Natural killer cell (primary cell): ENCODE measurements around the gene CYP2C8. TPM values are rescaled to one million over a fixed set of nuclear protein-coding genes. Genes with fewer than 3 reads are reported as not detected.

Experiments
- ATAC-seq, 3 donors: fragments of 150-1000 bp in 2 of 3; fragments of 200-7000 bp in 1 of 3; cut with Tn5 transposase; 1 replicate in 1 of 3; 2 replicates in 2 of 3; pipeline ENCODE4 v1.10.0; 2021; ENCODE audit warnings: mild to moderate bottlenecking in 2 of 3, moderate library complexity in 2 of 3
- DNase-seq, 2 donors: peaks; one replicate each; pipeline versions ENCODE4 v3.0.0 to v3.0.0-alpha.2; 2013 to 2021; ENCODE audit warnings: mixed read lengths in 1 of 2
- H3K27ac ChIP-seq: one replicate; pipeline ENCODE4 v1.5.1; 2013; ENCODE audit warnings: mild to moderate bottlenecking, low read length
- H3K27me3 ChIP-seq: one replicate; pipeline ENCODE4 v1.6.1; 2013; ENCODE audit warnings: low read length; ENCODE audit not compliant: control insufficient read depth, insufficient read depth
- H3K36me3 ChIP-seq: one replicate; pipeline ENCODE4 v1.6.1; 2013; ENCODE audit warnings: low read length; ENCODE audit not compliant: control insufficient read depth, insufficient read depth
- H3K4me1 ChIP-seq: one replicate; pipeline ENCODE4 v1.6.1; 2013; ENCODE audit warnings: low read length; ENCODE audit not compliant: control insufficient read depth, insufficient read depth
- H3K4me3 ChIP-seq: one replicate; pipeline ENCODE4 v1.5.1; 2013; ENCODE audit warnings: low read length
- H3K9me3 ChIP-seq: one replicate; pipeline ENCODE4 v1.6.1; 2013; ENCODE audit warnings: low read length; ENCODE audit not compliant: control insufficient read depth, insufficient read depth
- H3K27ac Mint-ChIP-seq, 2 donors: one replicate each; pipeline ENCODE4 v1.8.0; 2022; ENCODE audit warnings: mild to moderate bottlenecking in 2 of 2, mixed read lengths in 2 of 2, moderate library complexity in 1 of 2
- H3K27me3 Mint-ChIP-seq, 2 donors: one replicate each; pipeline ENCODE4 v1.8.0; 2022; ENCODE audit warnings: low read depth in 2 of 2, mixed read lengths in 2 of 2
- H3K36me3 Mint-ChIP-seq: one replicate; pipeline ENCODE4 v1.8.0; 2022; ENCODE audit warnings: mixed read lengths
- H3K4me1 Mint-ChIP-seq, 2 donors: one replicate each; pipeline ENCODE4 v1.8.0; 2022; ENCODE audit warnings: mixed read lengths in 2 of 2
- H3K4me3 Mint-ChIP-seq: one replicate; pipeline ENCODE4 v1.8.0; 2022; ENCODE audit warnings: mild to moderate bottlenecking, moderate library complexity, mixed read lengths
- H3K9me3 Mint-ChIP-seq, 2 donors: one replicate each; pipeline ENCODE4 v1.8.0; 2022; ENCODE audit warnings: mixed read lengths in 2 of 2
- WGBS: methylation state at CpG from one replicate; pipeline ENCODE4 v1.1.7; 2013; ENCODE audit warnings: missing lambda C conversion rate; ENCODE audit not compliant: insufficient coverage; 5-methylcytosine and 5-hydroxymethylcytosine counted together
- intact Hi-C: fragments of 100-400 bp; cut with micrococcal nuclease; formaldehyde crosslinking; loops from one replicate; pipeline ENCODE4 v1.14.2; 2022
- total RNA-seq, 4 donors: library from RNA; stranded (reverse); fragments of 120-200 nt in 1 of 4; gene quantifications; one replicate each; pipeline versions ENCODE4 v1.2.3 to v1.2.4, GENCODE V29; 2013 to 2022
- TF ChIP-seq, protein P1 (sequence below): fragments of 200-600 bp; IDR thresholded peaks from one replicate; pipeline ENCODE4 v1.8.0; 2022; ENCODE audit warnings: antibody characterized with exemption

CYP2C8 gene
- total RNA-seq, 3 donors from 2014 or later (not counting 1 experiment from before 2014, with no cell fraction given) = 0.23 to 0.49 (median 0.45) TPM

GRCh38 chr10:94991243-94991888, 77.9 kb downstream of the CYP2C8 start:
- 100% methylated on average over 1 of the region's 1 CpG for WGBS

DNA sequence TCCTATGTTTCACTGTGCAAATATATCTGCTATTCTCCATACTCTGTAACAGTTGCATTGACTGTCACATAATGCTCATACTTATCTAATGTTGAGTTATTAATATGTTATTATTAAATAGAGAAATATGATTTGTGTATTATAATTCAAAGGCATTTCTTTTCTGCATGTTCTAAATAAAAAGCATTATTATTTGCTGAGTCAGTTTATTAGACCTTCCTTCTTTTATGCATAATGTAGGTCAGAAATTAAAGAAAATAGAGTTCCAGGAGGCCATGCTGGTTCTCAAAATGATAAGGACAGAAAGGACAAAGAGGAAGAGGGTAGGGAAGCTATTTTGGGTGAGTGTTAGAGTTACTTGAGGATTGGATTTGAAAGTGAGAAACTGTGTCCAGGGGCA, 80.1 kb downstream of the CYP2C8 start:
- no peak for ATAC-seq
- Mint-ChIP-seq H3K36me3 (no peaks in the 10 kb centered on the region), H3K27ac (no peak overlapping the region)

More at GRCh38 chr10:94991243-94991888, 77.9 kb downstream of the CYP2C8 start:
- Histone ChIP-seq H3K27me3 (no peaks in the 10 kb centered on the region), H3K4me1 (no peaks in the 10 kb centered on the region), H3K9me3 (no peaks in the 10 kb centered on the region), H3K27ac (no peak overlapping the region), H3K36me3 (no peaks in the 10 kb centered on the region), H3K4me3 (no peak overlapping the region)
- Mint-ChIP-seq H3K36me3 (no peaks in the 10 kb centered on the region), H3K4me1 (no peaks in the 10 kb centered on the region), H3K9me3 (peaks cover 16 to 19% of the 10 kb centered on the region in 2 donors), H3K27me3 (no peaks in the 10 kb centered on the region), H3K4me3 (no peak overlapping the region), H3K27ac (no peak overlapping the region)
- TF ChIP-seq, protein P1, sequence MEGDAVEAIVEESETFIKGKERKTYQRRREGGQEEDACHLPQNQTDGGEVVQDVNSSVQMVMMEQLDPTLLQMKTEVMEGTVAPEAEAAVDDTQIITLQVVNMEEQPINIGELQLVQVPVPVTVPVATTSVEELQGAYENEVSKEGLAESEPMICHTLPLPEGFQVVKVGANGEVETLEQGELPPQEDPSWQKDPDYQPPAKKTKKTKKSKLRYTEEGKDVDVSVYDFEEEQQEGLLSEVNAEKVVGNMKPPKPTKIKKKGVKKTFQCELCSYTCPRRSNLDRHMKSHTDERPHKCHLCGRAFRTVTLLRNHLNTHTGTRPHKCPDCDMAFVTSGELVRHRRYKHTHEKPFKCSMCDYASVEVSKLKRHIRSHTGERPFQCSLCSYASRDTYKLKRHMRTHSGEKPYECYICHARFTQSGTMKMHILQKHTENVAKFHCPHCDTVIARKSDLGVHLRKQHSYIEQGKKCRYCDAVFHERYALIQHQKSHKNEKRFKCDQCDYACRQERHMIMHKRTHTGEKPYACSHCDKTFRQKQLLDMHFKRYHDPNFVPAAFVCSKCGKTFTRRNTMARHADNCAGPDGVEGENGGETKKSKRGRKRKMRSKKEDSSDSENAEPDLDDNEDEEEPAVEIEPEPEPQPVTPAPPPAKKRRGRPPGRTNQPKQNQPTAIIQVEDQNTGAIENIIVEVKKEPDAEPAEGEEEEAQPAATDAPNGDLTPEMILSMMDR = no peak
- no peak for DNase-seq
- intact Hi-C loops = no loop called here
- ATAC-seq = no peak

More for the DNA sequence above, 80.1 kb downstream of the CYP2C8 start:
- Mint-ChIP-seq H3K27me3 (no peaks in the 10 kb centered on the region), H3K4me3 (no peak overlapping the region), H3K9me3 (peaks cover 17 to 23% of the 10 kb centered on the region in 2 donors), H3K4me1 (no peaks in the 10 kb centered on the region)
- Histone ChIP-seq H3K27ac (no peak overlapping the region), H3K9me3 (no peaks in the 10 kb centered on the region), H3K36me3 (no peaks in the 10 kb centered on the region), H3K4me1 (no peaks in the 10 kb centered on the region), H3K27me3 (no peaks in the 10 kb centered on the region), H3K4me3 (no peak overlapping the region)
- TF ChIP-seq, protein P1 = no peak
- DNase-seq = no peak
- intact Hi-C loops = no loop called here

Other genes starting within 250 kb of the CYP2C8 start
- not detected for gene CYP2C9, start 130.8 kb downstream of the CYP2C8 start, total RNA-seq
- gene ACSM6, start 124.7 kb upstream of the CYP2C8 start, total RNA-seq = not detected
- gene PDLIM1, start 221.5 kb upstream of the CYP2C8 start, total RNA-seq = 10 to 100 TPM in 2 of 3 donors, 1 to 10 TPM in 1; 7.1 to 25.2 (median 24.5) TPM